MM.1S (cell line): ENCODE results near the gene MBLAC1.
A peak's percentile ranks its signal among the peaks of the same experiment; 100 is the strongest.

ENCODE experiments used
- DNase-seq: peaks from one replicate; pipeline ENCODE4 v3.0.0-alpha.2; 2015
- H2AFZ ChIP-seq: fragments of 300-600 bp; sonication (generic); 2 replicates; pipeline ENCODE4 v1.6.0; 2016; ENCODE audit warnings: antibody characterized with exemption, low read length
- H3F3A ChIP-seq: fragments of 300-600 bp; sonication (generic); 2 replicates; pipeline ENCODE4 v1.6.1; 2016; ENCODE audit warnings: mild to moderate bottlenecking, antibody characterized with exemption, low read length, moderate library complexity, mixed read lengths; ENCODE audit not compliant: insufficient read depth
- H3K27ac ChIP-seq: fragments of 300-600 bp; sonication (generic); 2 replicates; pipeline ENCODE4 v1.5.1; 2016; ENCODE audit warnings: mild to moderate bottlenecking, low read length
- H3K27me3 ChIP-seq: fragments of 300-600 bp; sonication (generic); replicated peaks from 2 replicates; pipeline ENCODE4 v1.6.0; 2016; ENCODE audit warnings: low read length; ENCODE audit not compliant: insufficient read depth
- H3K36me3 ChIP-seq: fragments of 300-600 bp; sonication (generic); replicated peaks from 2 replicates; pipeline ENCODE4 v1.6.1; 2016; ENCODE audit warnings: mild to moderate bottlenecking, low read length, mixed read lengths; ENCODE audit not compliant: insufficient read depth
- H3K4me1 ChIP-seq: fragments of 300-600 bp; sonication (generic); 2 replicates; pipeline ENCODE4 v1.6.1; 2016; ENCODE audit warnings: low read length, mixed read lengths
- H3K4me2 ChIP-seq: fragments of 300-600 bp; sonication (generic); 2 replicates; pipeline ENCODE4 v1.6.0; 2016; ENCODE audit warnings: low read depth, low read length
- H3K4me3 ChIP-seq: fragments of 300-600 bp; sonication (generic); 2 replicates; pipeline ENCODE4 v1.5.1; 2016; ENCODE audit warnings: low read length, mixed read lengths
- H3K79me2 ChIP-seq: fragments of 300-600 bp; sonication (generic); 2 replicates; pipeline ENCODE4 v1.6.1; 2016; ENCODE audit warnings: mixed run types, low read length, mixed read lengths
- H3K9ac ChIP-seq: fragments of 300-600 bp; sonication (generic); 2 replicates; pipeline ENCODE4 v1.6.1; 2016; ENCODE audit warnings: low read length, mixed read lengths
- H3K9me2 ChIP-seq: fragments of 300-600 bp; sonication (generic); replicated peaks from 2 replicates; pipeline ENCODE4 v1.6.1; 2016; ENCODE audit warnings: mild to moderate bottlenecking, low read length, mixed read lengths; ENCODE audit not compliant: insufficient read depth
- H3K9me3 ChIP-seq: fragments of 300-600 bp; sonication (generic); replicated peaks from 2 replicates; pipeline ENCODE4 v1.6.1; 2016; ENCODE audit warnings: mild to moderate bottlenecking, low read length, mixed read lengths; ENCODE audit not compliant: insufficient read depth
- H4K20me1 ChIP-seq: fragments of 300-600 bp; sonication (generic); 2 replicates; pipeline ENCODE4 v1.6.1; 2016; ENCODE audit warnings: mild to moderate bottlenecking, low read length, moderate library complexity, mixed read lengths; ENCODE audit not compliant: insufficient read depth
- EZH2 ChIP-seq: fragments of 300-600 bp; sonication (generic); optimal IDR thresholded peaks from 2 replicates; pipeline ENCODE3; 2017; ENCODE audit warnings: low read depth, mild to moderate bottlenecking, antibody characterized with exemption, low read length, mixed read lengths
- EZH2phosphoT487 ChIP-seq: fragments of 300-600 bp; sonication (generic); IDR thresholded peaks from 2 replicates; pipeline ENCODE4 v1.6.1; 2018; ENCODE audit warnings: antibody characterized with exemption, low read length
- TF ChIP-seq, protein P1 (sequence below): fragments of 300-600 bp; sonication (generic); IDR thresholded peaks from 2 replicates; pipeline ENCODE4 v1.5.1; 2016; ENCODE audit warnings: antibody characterized with exemption, low read length, mixed read lengths

MBLAC1 gene

GRCh38 chr7:100080907-100081534 lies 45.7 kb upstream of the MBLAC1 start:
- peak overlapping the region; percentile 98 for H3K4me2 ChIP-seq
- peaks cover 13% of the 10 kb centered on the region; the same call in 1 of the 2 replicates for H3K36me3 ChIP-seq
- TF ChIP-seq EZH2 (no peak), EZH2phosphoT487 (no peak)
- TF ChIP-seq, protein P1, sequence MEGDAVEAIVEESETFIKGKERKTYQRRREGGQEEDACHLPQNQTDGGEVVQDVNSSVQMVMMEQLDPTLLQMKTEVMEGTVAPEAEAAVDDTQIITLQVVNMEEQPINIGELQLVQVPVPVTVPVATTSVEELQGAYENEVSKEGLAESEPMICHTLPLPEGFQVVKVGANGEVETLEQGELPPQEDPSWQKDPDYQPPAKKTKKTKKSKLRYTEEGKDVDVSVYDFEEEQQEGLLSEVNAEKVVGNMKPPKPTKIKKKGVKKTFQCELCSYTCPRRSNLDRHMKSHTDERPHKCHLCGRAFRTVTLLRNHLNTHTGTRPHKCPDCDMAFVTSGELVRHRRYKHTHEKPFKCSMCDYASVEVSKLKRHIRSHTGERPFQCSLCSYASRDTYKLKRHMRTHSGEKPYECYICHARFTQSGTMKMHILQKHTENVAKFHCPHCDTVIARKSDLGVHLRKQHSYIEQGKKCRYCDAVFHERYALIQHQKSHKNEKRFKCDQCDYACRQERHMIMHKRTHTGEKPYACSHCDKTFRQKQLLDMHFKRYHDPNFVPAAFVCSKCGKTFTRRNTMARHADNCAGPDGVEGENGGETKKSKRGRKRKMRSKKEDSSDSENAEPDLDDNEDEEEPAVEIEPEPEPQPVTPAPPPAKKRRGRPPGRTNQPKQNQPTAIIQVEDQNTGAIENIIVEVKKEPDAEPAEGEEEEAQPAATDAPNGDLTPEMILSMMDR: no peak
- no peaks in the 10 kb centered on the region for H4K20me1 ChIP-seq
- H3K79me2 ChIP-seq: peaks cover 48% of the 10 kb centered on the region
- H3K4me3 ChIP-seq: peak overlapping the region; percentile 94
- peak overlapping the region; percentile 92 for H3K9ac ChIP-seq
- no peak for DNase-seq
- peaks cover 11% of the 10 kb centered on the region for H3K4me1 ChIP-seq
- H3K9me2 ChIP-seq: no peaks in the 10 kb centered on the region
- peaks cover 17% of the 10 kb centered on the region for H3F3A ChIP-seq
- peak overlapping the region; percentile 93; the same call in 1 of the 2 replicates for H3K27ac ChIP-seq
- H3K27me3 ChIP-seq: no peaks in the 10 kb centered on the region
- H3K9me3 ChIP-seq: no peaks in the 10 kb centered on the region
- H2AFZ ChIP-seq: peak overlapping the region; percentile 46

GRCh38 chr7:100081535-100082102 lies 45.1 kb upstream of the MBLAC1 start, which contains the start of gene ZNF3:
Gene ZNF3 (minus strand): TSS chr7:100081723. CDS start chr7:100077357, 4,366 bp downstream.
- Histone ChIP-seq H3K9me3 (no peaks in the 10 kb centered on the region), H3K79me2 (peaks cover 45% of the 10 kb centered on the region), H3K27me3 (no peaks in the 10 kb centered on the region), H3F3A (peaks cover 14% of the 10 kb centered on the region), H3K9me2 (no peaks in the 10 kb centered on the region), H3K4me3 (peak within 1 kb of the TSS; percentile 94), H3K4me1 (peaks cover 11% of the 10 kb centered on the region), H3K9ac (peak within 1 kb of the TSS; percentile 92), H3K27ac (peak within 1 kb of the TSS; percentile 93), H3K36me3 (peaks cover 10% of the 10 kb centered on the region; the same call in 1 of the 2 replicates), H3K4me2 (peak within 1 kb of the TSS; percentile 98), H4K20me1 (no peaks in the 10 kb centered on the region), H2AFZ (peak within 1 kb of the TSS; percentile 46)
- no peak for TF ChIP-seq EZH2phosphoT487
- TF ChIP-seq, protein P1: peak; percentile 93
- peak; percentile 99 for DNase-seq

DNA sequence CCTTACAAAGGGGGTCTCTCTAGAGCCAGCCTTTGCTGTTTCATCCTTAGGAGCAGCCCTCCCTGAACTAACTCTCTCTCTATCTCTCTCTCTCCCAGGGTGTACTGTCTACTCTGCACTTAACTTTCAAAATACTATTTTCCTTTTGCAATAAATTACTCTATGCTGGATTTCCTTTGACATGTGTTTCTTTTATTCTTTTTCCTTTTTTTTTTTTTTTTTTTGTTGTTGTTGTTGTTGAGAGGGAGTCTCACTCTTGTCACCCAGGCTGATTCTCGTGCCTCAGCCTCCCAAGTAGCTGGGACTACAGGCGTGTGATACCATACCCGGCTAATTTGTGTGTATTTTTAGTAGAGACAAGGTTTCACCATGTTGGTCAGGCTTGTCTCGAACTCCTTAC lies 43.8 kb upstream of the MBLAC1 start:
- Histone ChIP-seq H3K27ac (peak overlapping the region; percentile 93; the same call in 1 of the 2 replicates), H2AFZ (peak overlapping the region; percentile 27; the same call in 1 of the 2 replicates)

More for the DNA sequence above, 43.8 kb upstream of the MBLAC1 start:
- H4K20me1 ChIP-seq: no peaks in the 10 kb centered on the region
- H3K4me3 ChIP-seq: no peak overlapping the region
- H3K4me2 ChIP-seq: peak overlapping the region; percentile 57; the same call in 1 of the 2 replicates
- DNase-seq: no peak
- 0 out of 2 replicates have a peak overlapping the region, but pooled peaks have one; percentile 19 for H3K9ac ChIP-seq
- H3K4me1 ChIP-seq: peaks cover 11% of the 10 kb centered on the region
- peaks cover 14% of the 10 kb centered on the region for H3F3A ChIP-seq
- H3K36me3 ChIP-seq: 0 out of 2 replicates have a peak, but pooled peaks cover 5% of the 10 kb centered on the region
- TF ChIP-seq, protein P1: no peak
- TF ChIP-seq EZH2phosphoT487 (no peak), EZH2 (no peak)
- H3K9me3 ChIP-seq: no peaks in the 10 kb centered on the region
- H3K27me3 ChIP-seq: no peaks in the 10 kb centered on the region
- peaks cover 34% of the 10 kb centered on the region for H3K79me2 ChIP-seq
- no peaks in the 10 kb centered on the region for H3K9me2 ChIP-seq
